ENCODE measurements around the gene GPC4.
"Not testable (repeated sequence)": the region's sequence is repeated elsewhere in the genome, so short reads cannot be mapped to it uniquely, and the experiment has no call there.

Gene GPC4

GRCh38 chrX:133285341-133285740 lies 129.9 kb downstream of the GPC4 start:
- TF ChIP-seq, protein P1, sequence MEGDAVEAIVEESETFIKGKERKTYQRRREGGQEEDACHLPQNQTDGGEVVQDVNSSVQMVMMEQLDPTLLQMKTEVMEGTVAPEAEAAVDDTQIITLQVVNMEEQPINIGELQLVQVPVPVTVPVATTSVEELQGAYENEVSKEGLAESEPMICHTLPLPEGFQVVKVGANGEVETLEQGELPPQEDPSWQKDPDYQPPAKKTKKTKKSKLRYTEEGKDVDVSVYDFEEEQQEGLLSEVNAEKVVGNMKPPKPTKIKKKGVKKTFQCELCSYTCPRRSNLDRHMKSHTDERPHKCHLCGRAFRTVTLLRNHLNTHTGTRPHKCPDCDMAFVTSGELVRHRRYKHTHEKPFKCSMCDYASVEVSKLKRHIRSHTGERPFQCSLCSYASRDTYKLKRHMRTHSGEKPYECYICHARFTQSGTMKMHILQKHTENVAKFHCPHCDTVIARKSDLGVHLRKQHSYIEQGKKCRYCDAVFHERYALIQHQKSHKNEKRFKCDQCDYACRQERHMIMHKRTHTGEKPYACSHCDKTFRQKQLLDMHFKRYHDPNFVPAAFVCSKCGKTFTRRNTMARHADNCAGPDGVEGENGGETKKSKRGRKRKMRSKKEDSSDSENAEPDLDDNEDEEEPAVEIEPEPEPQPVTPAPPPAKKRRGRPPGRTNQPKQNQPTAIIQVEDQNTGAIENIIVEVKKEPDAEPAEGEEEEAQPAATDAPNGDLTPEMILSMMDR (IDR thresholded peaks at IDR 0.05; ENCODE audit: low read depth, low read length, missing control alignments) = no peak
- Histone ChIP-seq H3K4me3 (ENCODE audit: low read depth, low read length) (no peak overlapping the region), H3K27me3 (replicated peaks) (no peaks in the 10 kb centered on the region), H3K36me3 (replicated peaks) (no peaks in the 10 kb centered on the region), H3K27ac (no peak overlapping the region)
- no peak for DNase-seq
- in situ Hi-C loops (cut with HindIII; ENCODE audit: low pct_ligation_motif_present, low sequenced_read_pairs) = no loop called here

DNA sequence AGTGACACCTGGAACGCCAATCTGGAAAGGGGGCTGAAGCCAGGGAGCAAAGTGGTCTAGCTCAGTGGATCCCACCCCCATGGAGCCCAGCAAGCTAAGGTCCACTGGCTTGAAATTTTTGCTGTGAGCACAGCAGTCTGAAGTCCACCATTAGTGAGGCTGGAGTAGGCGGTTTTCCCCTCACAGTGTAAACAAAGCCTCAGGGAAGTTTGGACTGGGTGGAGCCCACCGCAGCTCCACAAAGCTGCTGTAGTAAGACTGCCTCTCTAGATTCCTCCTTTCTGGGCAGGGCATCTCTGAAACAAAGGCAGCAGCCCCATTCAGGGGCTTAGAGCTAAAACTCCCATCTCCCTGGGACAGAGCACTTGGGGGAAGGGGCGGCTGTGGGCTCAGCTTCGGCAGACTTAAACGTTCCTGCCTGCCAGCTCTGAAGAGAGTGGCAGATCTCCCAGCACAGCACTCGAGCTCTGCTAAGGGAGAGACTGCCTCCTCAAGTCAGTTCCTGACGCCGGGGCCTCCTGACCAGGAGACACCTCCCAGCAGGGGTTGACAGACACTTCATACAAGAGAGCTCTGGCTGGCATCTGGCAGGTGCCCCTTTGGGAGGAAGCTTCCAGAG lies 136.1 kb downstream of the GPC4 start:
- H3K36me3 ChIP-seq (replicated peaks); in situ Hi-C loops (cut with HindIII; ENCODE audit: low pct_ligation_motif_present, low sequenced_read_pairs); H3K27ac ChIP-seq; H3K27me3 ChIP-seq (replicated peaks); H3K4me3 ChIP-seq (ENCODE audit: low read depth, low read length); DNase-seq: not testable (repeated sequence)

- Histone ChIP-seq H3K27me3 (replicated peaks) (no peaks in the 10 kb centered on the region), H3K4me3 (ENCODE audit: low read depth, low read length) (no peak overlapping the region), H3K27ac (no peak overlapping the region), H3K36me3 (replicated peaks) (no peaks in the 10 kb centered on the region)
- in situ Hi-C loops (cut with HindIII; ENCODE audit: low pct_ligation_motif_present, low sequenced_read_pairs) = no loop called here
- TF ChIP-seq, protein P1 (IDR thresholded peaks at IDR 0.05; ENCODE audit: low read depth, low read length, missing control alignments) = no peak
- no peak for DNase-seq
Measured at GRCh38 chrX:133273180-133273579, 142.1 kb downstream of the GPC4 start.

DNA sequence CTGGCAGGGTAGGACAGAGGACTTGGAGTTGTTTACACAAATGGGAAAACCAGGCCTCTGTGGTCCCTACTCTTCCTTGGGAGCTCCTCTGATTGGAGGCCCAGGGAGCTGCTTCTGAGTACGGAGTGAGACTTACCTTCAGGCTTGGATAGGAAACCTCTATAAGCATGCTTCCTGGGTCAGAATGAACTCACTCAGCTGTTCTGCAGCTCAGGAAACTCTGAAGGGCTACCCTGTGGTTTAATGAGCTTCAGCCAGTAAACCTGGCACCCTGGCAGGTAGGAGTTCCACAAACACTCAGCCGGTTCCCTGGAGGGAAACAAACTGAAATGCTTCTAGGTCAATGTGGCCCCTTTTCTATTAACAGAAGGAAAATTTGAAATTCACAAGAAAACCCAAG lies 146.1 kb downstream of the GPC4 start:
- no peaks in the 10 kb centered on the region for H3K36me3 ChIP-seq (replicated peaks)
- in situ Hi-C loops (cut with HindIII; ENCODE audit: low pct_ligation_motif_present, low sequenced_read_pairs) = no loop called here
- TF ChIP-seq, protein P1 (IDR thresholded peaks at IDR 0.05; ENCODE audit: low read depth, low read length, missing control alignments) = no peak
- no peak overlapping the region for H3K4me3 ChIP-seq (ENCODE audit: low read depth, low read length)
- no peak for DNase-seq
- no peaks in the 10 kb centered on the region for H3K27me3 ChIP-seq (replicated peaks)
- no peak overlapping the region for H3K27ac ChIP-seq

- DNase-seq = no peak
- Histone ChIP-seq H3K36me3 (replicated peaks) (no peaks in the 10 kb centered on the region), H3K27me3 (replicated peaks) (no peaks in the 10 kb centered on the region), H3K27ac (no peak overlapping the region), H3K4me3 (ENCODE audit: low read depth, low read length) (no peak overlapping the region)
- TF ChIP-seq, protein P1 (IDR thresholded peaks at IDR 0.05; ENCODE audit: low read depth, low read length, missing control alignments) = no peak
- in situ Hi-C loops (cut with HindIII; ENCODE audit: low pct_ligation_motif_present, low sequenced_read_pairs) = no loop called here
Measured at GRCh38 chrX:133267621-133268020, 147.7 kb downstream of the GPC4 start.

DNA sequence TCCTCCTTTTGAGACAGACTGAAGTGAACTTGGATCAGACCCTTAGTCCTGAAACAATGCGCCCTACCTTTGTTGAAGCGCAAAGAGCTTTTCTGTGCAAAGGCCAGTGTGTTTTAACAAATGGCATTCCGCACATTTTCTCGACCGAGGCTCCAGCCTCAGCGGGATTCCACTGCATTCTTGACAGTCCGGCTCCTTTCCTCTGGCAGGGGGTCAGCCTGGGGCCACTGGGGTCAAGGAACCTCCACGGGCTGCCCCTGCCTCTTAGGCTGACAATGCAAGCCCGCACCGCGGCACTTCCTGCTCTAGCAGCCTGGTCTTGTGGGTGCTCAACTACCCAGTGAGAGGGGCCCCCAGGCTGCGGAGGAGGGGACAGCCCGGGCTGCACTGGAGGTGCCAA lies 150.0 kb downstream of the GPC4 start:
- Histone ChIP-seq H3K4me3 (ENCODE audit: low read depth, low read length) (no peak overlapping the region), H3K27ac (no peak overlapping the region), H3K36me3 (replicated peaks) (no peaks in the 10 kb centered on the region), H3K27me3 (replicated peaks) (no peaks in the 10 kb centered on the region)
- TF ChIP-seq, protein P1 (IDR thresholded peaks at IDR 0.05; ENCODE audit: low read depth, low read length, missing control alignments) = no peak
- DNase-seq = no peak
- in situ Hi-C loops (cut with HindIII; ENCODE audit: low pct_ligation_motif_present, low sequenced_read_pairs) = no loop called here

Measured in brain microvascular endothelial cell (primary cell).